Activated T-helper 1 cell treated with anti-CD3 and anti-CD28 coated beads, Interleukin-12 subunit alpha, Interleukin-12 subunit beta, Interleukin-2, Interleukin-4 antibody, amounts not matched to agents 30 ng/mL and 10 ng/mL and 1 ng/mL, durations not matched to agents 14 hours and 24 hours and 36 hours (primary cell): ENCODE measurements around the gene N4BP2L1. TPM values are rescaled to one million over a fixed set of nuclear protein-coding genes. Genes with fewer than 3 reads are reported as not detected.

Experiments used
- DNase-seq: peaks from one replicate; pipeline ENCODE4 v3.0.0; 2021; ENCODE audit warnings: low spot score
- H3K27ac Mint-ChIP-seq: one replicate; pipeline ENCODE4 v1.8.0; 2021; ENCODE audit warnings: mild to moderate bottlenecking, mixed read lengths
- H3K27me3 Mint-ChIP-seq: one replicate; pipeline ENCODE4 v1.8.0; 2022; ENCODE audit warnings: mild to moderate bottlenecking, moderate library complexity, mixed read lengths; ENCODE audit not compliant: insufficient read depth
- H3K36me3 Mint-ChIP-seq: one replicate; pipeline ENCODE4 v1.8.0; 2021; ENCODE audit warnings: low read depth, mixed read lengths
- H3K4me1 Mint-ChIP-seq: one replicate; pipeline ENCODE4 v1.8.0; 2021; ENCODE audit warnings: low read depth, mixed read lengths
- H3K4me3 Mint-ChIP-seq: one replicate; pipeline ENCODE4 v1.8.0; 2021; ENCODE audit warnings: mild to moderate bottlenecking, moderate library complexity, mixed read lengths
- H3K9me3 Mint-ChIP-seq: one replicate; pipeline ENCODE4 v1.8.0; 2021; ENCODE audit warnings: mixed read lengths
- intact Hi-C: fragments of 100-400 bp; cut with micrococcal nuclease; formaldehyde crosslinking; loops from one replicate; pipeline ENCODE4 v1.15.1; 2024
- total RNA-seq: library from RNA; stranded (reverse); gene quantifications from 2 replicates; pipeline ENCODE4 v1.2.3, GENCODE V29; 2022

N4BP2L1 gene
- total RNA-seq, 1 donor from 2014 or later: 20.0 TPM

GRCh38 chr13:32428581-32429432, 877 bp upstream of the N4BP2L1 start:
- Mint-ChIP-seq H3K4me3 (peak overlapping the region; percentile 83), H3K27ac (peak overlapping the region; percentile 94), H3K27me3 (no peaks in the 10 kb centered on the region), H3K4me1 (peaks cover 47% of the 10 kb centered on the region), H3K36me3 (peaks cover 25% of the 10 kb centered on the region), H3K9me3 (no peaks in the 10 kb centered on the region)
- intact Hi-C loops: loop anchor here (1.0 to 5.0 kb wide), 8 partner anchors 109 to 1728 kb away; partner anchors contain the start of genes FRY, HSPH1, N4BP2L2 and RFC3
- DNase-seq: no peak

- peak overlapping the region; percentile 98 for H3K27ac Mint-ChIP-seq
- intact Hi-C loops: loop anchor here (1.0 to 5.0 kb wide), 12 partner anchors 19 to 1730 kb away; partner anchors contain the start of genes BRCA2, FRY, HSPH1 and PDS5B
- DNase-seq: peak; percentile 40
- peaks cover 32% of the 10 kb centered on the region for H3K36me3 Mint-ChIP-seq
- H3K4me1 Mint-ChIP-seq: peaks cover 46% of the 10 kb centered on the region
- H3K27me3 Mint-ChIP-seq: no peaks in the 10 kb centered on the region
- peak overlapping the region; percentile 97 for H3K4me3 Mint-ChIP-seq
- peaks cover 8% of the 10 kb centered on the region for H3K9me3 Mint-ChIP-seq
Measured at GRCh38 chr13:32426990-32427851, 709 bp downstream of the N4BP2L1 start.

GRCh38 chr13:32426191-32426989, 1.5 kb downstream of the N4BP2L1 start:
- peak; percentile 51 for DNase-seq
- H3K27me3 Mint-ChIP-seq: no peaks in the 10 kb centered on the region
- H3K4me1 Mint-ChIP-seq: peaks cover 46% of the 10 kb centered on the region
- peak overlapping the region; percentile 98 for H3K27ac Mint-ChIP-seq
- peaks cover 14% of the 10 kb centered on the region for H3K9me3 Mint-ChIP-seq
- peak overlapping the region; percentile 97 for H3K4me3 Mint-ChIP-seq
- H3K36me3 Mint-ChIP-seq: peaks cover 40% of the 10 kb centered on the region
- intact Hi-C loops: loop anchor here (2.0 to 5.0 kb wide), 10 partner anchors 104 to 1731 kb away; partner anchors contain the start of genes FRY, HSPH1, PDS5B and RFC3

- H3K27me3 Mint-ChIP-seq: no peaks in the 10 kb centered on the region
- peak overlapping the region; percentile 97 for H3K4me3 Mint-ChIP-seq
- intact Hi-C loops: loop anchor here (5.0 kb wide), 6 partner anchors 378 to 1732 kb away; partner anchors contain the start of genes FRY, HSPH1 and RFC3
- peaks cover 46% of the 10 kb centered on the region for H3K36me3 Mint-ChIP-seq
- H3K27ac Mint-ChIP-seq: peak overlapping the region; percentile 82
- peaks cover 43% of the 10 kb centered on the region for H3K4me1 Mint-ChIP-seq
- H3K9me3 Mint-ChIP-seq: peaks cover 20% of the 10 kb centered on the region
- no peak for DNase-seq
Measured at GRCh38 chr13:32425158-32425557, 2.8 kb downstream of the N4BP2L1 start.

GRCh38 chr13:32423592-32423991, 4.3 kb downstream of the N4BP2L1 start:
- Mint-ChIP-seq H3K4me3 (no peak overlapping the region), H3K4me1 (peaks cover 35% of the 10 kb centered on the region), H3K9me3 (peaks cover 32% of the 10 kb centered on the region), H3K27me3 (no peaks in the 10 kb centered on the region), H3K27ac (no peak overlapping the region), H3K36me3 (peaks cover 56% of the 10 kb centered on the region)
- intact Hi-C loops: no loop called here
- no peak for DNase-seq

- Mint-ChIP-seq H3K4me3 (no peak overlapping the region), H3K27me3 (no peaks in the 10 kb centered on the region), H3K27ac (no peak overlapping the region), H3K9me3 (peaks cover 41% of the 10 kb centered on the region), H3K36me3 (peaks cover 57% of the 10 kb centered on the region), H3K4me1 (peaks cover 13% of the 10 kb centered on the region)
- intact Hi-C loops: no loop called here
- DNase-seq: no peak
Measured at GRCh38 chr13:32419862-32420261, 8.1 kb downstream of the N4BP2L1 start.

GRCh38 chr13:32417995-32418394, 9.9 kb downstream of the N4BP2L1 start:
- H3K4me3 Mint-ChIP-seq: no peak overlapping the region
- H3K4me1 Mint-ChIP-seq: no peaks in the 10 kb centered on the region
- no peaks in the 10 kb centered on the region for H3K27me3 Mint-ChIP-seq
- peaks cover 40% of the 10 kb centered on the region for H3K9me3 Mint-ChIP-seq
- peaks cover 45% of the 10 kb centered on the region for H3K36me3 Mint-ChIP-seq
- intact Hi-C loops: no loop called here
- DNase-seq: no peak
- H3K27ac Mint-ChIP-seq: no peak overlapping the region

- H3K27ac Mint-ChIP-seq: no peak overlapping the region
- DNase-seq: no peak
- H3K9me3 Mint-ChIP-seq: peaks cover 20% of the 10 kb centered on the region
- peaks cover 2% of the 10 kb centered on the region for H3K4me1 Mint-ChIP-seq
- H3K36me3 Mint-ChIP-seq: peaks cover 28% of the 10 kb centered on the region
- H3K4me3 Mint-ChIP-seq: no peak overlapping the region
- intact Hi-C loops: no loop called here
- no peaks in the 10 kb centered on the region for H3K27me3 Mint-ChIP-seq
Measured at GRCh38 chr13:32415019-32415418, 12.9 kb downstream of the N4BP2L1 start.

GRCh38 chr13:32414580-32414979, 13.3 kb downstream of the N4BP2L1 start:
- no peak overlapping the region for H3K27ac Mint-ChIP-seq
- DNase-seq: no peak
- H3K9me3 Mint-ChIP-seq: peaks cover 16% of the 10 kb centered on the region
- H3K4me1 Mint-ChIP-seq: peaks cover 7% of the 10 kb centered on the region
- H3K36me3 Mint-ChIP-seq: peaks cover 26% of the 10 kb centered on the region
- H3K27me3 Mint-ChIP-seq: no peaks in the 10 kb centered on the region
- intact Hi-C loops: no loop called here
- no peak overlapping the region for H3K4me3 Mint-ChIP-seq

GRCh38 chr13:32413284-32413683, 14.6 kb downstream of the N4BP2L1 start:
- Mint-ChIP-seq H3K36me3 (peaks cover 23% of the 10 kb centered on the region), H3K4me1 (peaks cover 20% of the 10 kb centered on the region), H3K27ac (no peak overlapping the region), H3K27me3 (no peaks in the 10 kb centered on the region), H3K9me3 (peaks cover 7% of the 10 kb centered on the region), H3K4me3 (no peak overlapping the region)
- no peak for DNase-seq
- intact Hi-C loops: no loop called here

GRCh38 chr13:32409561-32410421, 18.1 kb downstream of the N4BP2L1 start:
- Mint-ChIP-seq H3K27me3 (no peaks in the 10 kb centered on the region), H3K4me1 (peaks cover 28% of the 10 kb centered on the region), H3K27ac (no peak overlapping the region), H3K4me3 (no peak overlapping the region), H3K36me3 (peaks cover 33% of the 10 kb centered on the region), H3K9me3 (no peaks in the 10 kb centered on the region)
- intact Hi-C loops: no loop called here
- DNase-seq: no peak
